IMR-90 (cell line): ENCODE results near the gene TXNRD1. TPM values are rescaled to one million over a fixed set of nuclear protein-coding genes. Genes with fewer than 3 reads are reported as not detected.

Experiments used
- ATAC-seq: fragments of 200-7000 bp; cut with Tn5 transposase; 2 replicates; pipeline ENCODE4 v1.9.1; 2020; ENCODE audit warnings: low read depth, mild to moderate bottlenecking, moderate library complexity
- BruUV-seq: library from RNA; stranded (reverse); fragments of 400-500 nt; replicated peaks from 2 replicates; lab custom pipeline; 2021; lab: Mats Ljungman, UMichigan
- CTCF ChIA-PET: fragments of 300-600 bp; formaldehyde crosslinking; extraction: SDS; loops from one replicate; lab custom pipeline; 2021; ENCODE audit warnings: antibody characterized with exemption; lab: Yijun Ruan, JAX
- POLR2A ChIA-PET: fragments of 300-600 bp; sonication (Branson Sonifier 250); formaldehyde crosslinking; loops from one replicate; lab custom pipeline; 2022; ENCODE audit warnings: antibody characterized with exemption; ENCODE audit not compliant: unreplicated experiment; lab: Charles Lee
- DNase-seq: peaks from one replicate; pipeline ENCODE4 v3.0.0; 2013
- H2AFZ ChIP-seq: replicated peaks from 2 replicates; pipeline ENCODE3; 2013; ENCODE audit warnings: low read length, mild to moderate bottlenecking; ENCODE audit not compliant: poor library complexity
- H2AK5ac ChIP-seq: 2 replicates; pipeline ENCODE4 v1.6.1; 2013; ENCODE audit warnings: low read depth, low read length, inconsistent platforms
- H2AK9ac ChIP-seq: replicated peaks from 2 replicates; pipeline ENCODE3; 2013; ENCODE audit warnings: mild to moderate bottlenecking, low read depth, low read length, moderate library complexity; ENCODE audit not compliant: poor library complexity
- H2BK120ac ChIP-seq: 2 replicates; pipeline ENCODE4 v1.6.1; 2013; ENCODE audit warnings: low read depth, low read length, inconsistent platforms
- H2BK15ac ChIP-seq: 3 replicates; pipeline ENCODE4 v1.6.1; 2013; ENCODE audit warnings: low read depth, low read length, inconsistent platforms
- H2BK20ac ChIP-seq: 2 replicates; pipeline ENCODE4 v1.6.1; 2013; ENCODE audit warnings: low read depth, mild to moderate bottlenecking, inconsistent platforms, low read length, moderate library complexity
- H2BK5ac ChIP-seq: 2 replicates; pipeline ENCODE4 v1.6.1; 2013; ENCODE audit warnings: mild to moderate bottlenecking, low read depth, low read length, inconsistent platforms; ENCODE audit not compliant: poor library complexity, severe bottlenecking
- H3K14ac ChIP-seq: replicated peaks from 2 replicates; pipeline ENCODE4 v1.6.1; 2013; ENCODE audit warnings: low read depth, low read length, inconsistent platforms
- H3K18ac ChIP-seq: 2 replicates; pipeline ENCODE4 v1.6.1; 2013; ENCODE audit warnings: low read depth, low read length, control low read depth
- H3K23ac ChIP-seq: 2 replicates; pipeline ENCODE4 v1.6.1; 2013; ENCODE audit warnings: low read depth, low read length, inconsistent platforms
- H3K27ac ChIP-seq: 2 replicates; pipeline ENCODE4 v1.5.1; 2013; ENCODE audit warnings: mild to moderate bottlenecking, control low read depth, low read length; ENCODE audit not compliant: insufficient read depth
- H3K27me3 ChIP-seq: 2 replicates; pipeline ENCODE4 v1.6.1; 2013; ENCODE audit warnings: low read length; ENCODE audit not compliant: control insufficient read depth, insufficient read depth
- H3K36me3 ChIP-seq: 2 replicates; pipeline ENCODE4 v1.6.1; 2013; ENCODE audit warnings: low read length, mixed read lengths; ENCODE audit not compliant: control insufficient read depth, insufficient read depth
- H3K4ac ChIP-seq: 2 replicates; pipeline ENCODE4 v1.6.1; 2013; ENCODE audit warnings: low read depth, low read length, inconsistent platforms
- H3K4me1 ChIP-seq: 2 replicates; pipeline ENCODE4 v1.6.1; 2013; ENCODE audit warnings: low read length, mixed read lengths; ENCODE audit not compliant: control insufficient read depth, insufficient read depth
- H3K4me2 ChIP-seq: 2 replicates; pipeline ENCODE4 v1.6.1; 2013; ENCODE audit warnings: low read depth, mild to moderate bottlenecking, control low read depth, low read length, moderate library complexity
- H3K4me3 ChIP-seq: 2 replicates; pipeline ENCODE4 v1.5.1; 2013; ENCODE audit warnings: low read depth, mild to moderate bottlenecking, control low read depth, low read length, moderate library complexity; ENCODE audit not compliant: insufficient read depth
- H3K56ac ChIP-seq: 2 replicates; pipeline ENCODE4 v1.6.1; 2013; ENCODE audit warnings: low read length, inconsistent platforms; ENCODE audit not compliant: insufficient read depth; ENCODE audit errors: extremely low read depth
- H3K79me1 ChIP-seq, 2 experiments: 2 replicates each; pipeline ENCODE4 v1.6.1; 2013; ENCODE audit warnings: low read length in 2 of 2, inconsistent platforms in 1 of 2, low read depth in 1 of 2
- H3K9ac ChIP-seq: 2 replicates; pipeline ENCODE4 v1.6.1; 2013; ENCODE audit warnings: low read depth, low read length, control low read depth
- H3K9me1 ChIP-seq: 2 replicates; pipeline ENCODE4 v1.6.1; 2013; ENCODE audit warnings: low read length, inconsistent platforms; ENCODE audit not compliant: insufficient read depth
- H3K9me3 ChIP-seq: 2 replicates; pipeline ENCODE4 v1.6.1; 2013; ENCODE audit warnings: low read length; ENCODE audit not compliant: control insufficient read depth, insufficient read depth
- H4K20me1 ChIP-seq: 2 replicates; pipeline ENCODE4 v1.6.1; 2013; ENCODE audit warnings: low read length, inconsistent platforms; ENCODE audit not compliant: insufficient read depth
- H4K5ac ChIP-seq: 2 replicates; pipeline ENCODE4 v1.6.1; 2013; ENCODE audit warnings: mild to moderate bottlenecking, low read depth, low read length, control low read depth
- H4K8ac ChIP-seq, 2 experiments: 2 replicates each; pipeline ENCODE4 v1.6.1; 2013; ENCODE audit warnings: low read depth in 2 of 2, low read length in 2 of 2, control low read depth in 1 of 2, inconsistent platforms in 1 of 2
- H4K91ac ChIP-seq: 2 replicates; pipeline ENCODE4 v1.6.1; 2013; ENCODE audit warnings: low read depth, low read length, inconsistent platforms; ENCODE audit not compliant: insufficient read depth
- BHLHE40 ChIP-seq: fragments of 150-350 bp; IDR thresholded peaks from 2 replicates; pipeline ENCODE4 v1.6.1; 2016; ENCODE audit warnings: mild to moderate bottlenecking, low read depth, low read length
- CEBPB ChIP-seq: IDR thresholded peaks from 2 replicates; pipeline ENCODE4 v1.6.1; 2012; ENCODE audit warnings: low read depth, low read length, improper control_type of control experiment
- CHD1 ChIP-seq: IDR thresholded peaks from 2 replicates; pipeline ENCODE4 v1.6.1; 2012; ENCODE audit warnings: low read depth, low read length, improper control_type of control experiment
- ELK1 ChIP-seq: fragments of 150-350 bp; IDR thresholded peaks from 2 replicates; pipeline ENCODE4 v1.6.1; 2016; ENCODE audit warnings: low read depth, mild to moderate bottlenecking, low read length, moderate library complexity, borderline replicate concordance
- FOS ChIP-seq: fragments of 150-350 bp; IDR thresholded peaks from 2 replicates; pipeline ENCODE4 v1.6.1; 2016; ENCODE audit warnings: low read depth, low read length
- MAFK ChIP-seq: IDR thresholded peaks from 2 replicates; pipeline ENCODE4 v1.6.1; 2012; ENCODE audit warnings: low read depth, low read length, improper control_type of control experiment
- MAZ ChIP-seq: IDR thresholded peaks from 2 replicates; pipeline ENCODE4 v1.6.1; 2012; ENCODE audit warnings: low read depth, mild to moderate bottlenecking, low read length, improper control_type of control experiment, moderate library complexity, borderline replicate concordance
- MXI1 ChIP-seq: IDR thresholded peaks from 2 replicates; pipeline ENCODE4 v1.6.1; 2012; ENCODE audit warnings: low read depth, mild to moderate bottlenecking, low read length, moderate library complexity, borderline replicate concordance
- NFE2L2 ChIP-seq: fragments of 150-350 bp; IDR thresholded peaks from 2 replicates; pipeline ENCODE4 v1.6.1; 2016; ENCODE audit warnings: low read depth, mild to moderate bottlenecking, low read length
- POLR2A ChIP-seq: IDR thresholded peaks from 2 replicates; pipeline ENCODE4 v1.6.1; 2012; ENCODE audit warnings: mild to moderate bottlenecking, low read depth, low read length
- RAD21 ChIP-seq: IDR thresholded peaks from 2 replicates; pipeline ENCODE4 v1.6.1; 2012; ENCODE audit warnings: low read length, improper control_type of control experiment
- RCOR1 ChIP-seq: IDR thresholded peaks from 2 replicates; pipeline ENCODE4 v1.6.1; 2012; ENCODE audit warnings: mild to moderate bottlenecking, low read length, improper control_type of control experiment; ENCODE audit not compliant: insufficient replicate concordance
- RFX5 ChIP-seq: IDR thresholded peaks from 2 replicates; pipeline ENCODE4 v1.8.0; 2012; ENCODE audit warnings: low read depth, mild to moderate bottlenecking, low read length, moderate library complexity
- SMC3 ChIP-seq: fragments of 150-350 bp; IDR thresholded peaks from 2 replicates; pipeline ENCODE4 v1.6.1; 2016; ENCODE audit warnings: low read depth, mild to moderate bottlenecking, antibody characterized with exemption, low read length, moderate library complexity
- USF2 ChIP-seq: fragments of 150-350 bp; IDR thresholded peaks from 2 replicates; pipeline ENCODE4 v1.6.1; 2017; ENCODE audit warnings: mild to moderate bottlenecking, antibody characterized with exemption, low read length, low read depth
- WGBS, 2 experiments: methylation state at CpG; one replicate each; pipeline versions ENCODE4 v1.1.5 to v1.1.7; 2013; ENCODE audit warnings: missing lambda C conversion rate in 2 of 2; ENCODE audit not compliant: insufficient read length in 1 of 2; ENCODE audit errors: extremely low coverage in 2 of 2; 5-methylcytosine and 5-hydroxymethylcytosine counted together
- dilution Hi-C: fragments of 300-500 bp; cut with HindIII; formaldehyde crosslinking; loops from one replicate; pipeline ENCODE4 v1.14.3; 2018; ENCODE audit warnings: low sequenced_read_pairs; ENCODE audit not compliant: unreplicated experiment
- in situ Hi-C: fragments of 300-500 bp; cut with MboI; formaldehyde crosslinking; loops from 3 replicates; pipeline ENCODE4 v1.14.3; 2019; ENCODE audit warnings: low sequenced_read_pairs, inconsistent platforms, mixed read lengths
- intact Hi-C: fragments of 100-400 bp; cut with micrococcal nuclease; formaldehyde crosslinking; loops from 2 replicates; pipeline ENCODE4 v1.10.0; 2022
- polyA plus RNA-seq, 3 experiments: library from polyadenylated mRNA; depleted of rRNA; stranded (reverse); fragments of >200 nt; gene quantifications; 2 replicates each; pipeline ENCODE4 v1.2.3, GENCODE V29; 2012; ENCODE audit warnings: low replicate concordance in 1 of 3
- total RNA-seq: library from RNA; depleted of rRNA; stranded (reverse); fragments of >200 nt; gene quantifications from 2 replicates; pipeline ENCODE4 v1.2.3, GENCODE V29; 2012
- TF ChIP-seq, protein P1 (sequence below): conservative IDR thresholded peaks from 2 replicates; pipeline ENCODE4 v1.5.1; 2012; ENCODE audit warnings: mild to moderate bottlenecking, low read depth, low read length, improper control_type of control experiment

The TXNRD1 gene
- total and polyA plus RNA-seq, 2 of the 4 experiments (the other 2 are of a cell fraction), result 379 to 582 TPM

DNA sequence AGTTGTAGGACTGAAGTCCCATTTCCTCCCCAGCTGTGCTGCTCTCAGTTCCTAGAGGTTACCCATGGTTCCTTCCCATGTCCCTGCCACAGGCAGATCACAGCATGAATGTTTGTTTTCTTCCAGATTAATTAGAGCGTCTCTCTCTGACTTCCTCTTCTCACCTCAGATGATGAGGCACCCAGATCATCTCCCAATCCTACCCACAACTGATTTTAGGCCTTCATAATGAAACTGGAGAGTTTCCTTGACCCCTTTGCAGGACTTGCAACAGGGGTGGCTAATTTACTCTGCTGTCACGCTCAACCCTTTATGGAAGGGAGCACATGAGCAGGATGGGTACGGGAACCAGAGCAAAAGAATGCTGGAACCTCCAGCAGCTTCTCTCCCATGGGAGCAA, 32.1 kb upstream of the TXNRD1 start:
- Histone ChIP-seq H4K20me1 (no peaks in the 10 kb centered on the region), H3K9me1 (peaks cover 16% of the 10 kb centered on the region), H4K91ac (no peak overlapping the region; the same call in 1 of the 2 replicates), H2BK5ac (peak overlapping the region; percentile 27), H4K5ac (peak overlapping the region; percentile 52), H3K4me2 (no peak overlapping the region), H3K18ac (peak overlapping the region; percentile 92), H2AFZ (no peak overlapping the region), H3K27me3 (no peaks in the 10 kb centered on the region), H2AK5ac (peak overlapping the region; percentile 74; the same call in 1 of the 2 replicates), H3K14ac (0 out of 2 replicates have a peak overlapping the region, but pooled peaks have one; percentile 6), H2AK9ac (no peak overlapping the region), H3K36me3 (no peaks in the 10 kb centered on the region), H3K4me1 (peaks cover 24% of the 10 kb centered on the region), H3K4me3 (no peak overlapping the region), H2BK20ac (peak overlapping the region; percentile 59), H3K9ac (no peak overlapping the region), H3K4ac (peak overlapping the region; percentile 64), H3K9me3 (peaks cover 13% of the 10 kb centered on the region), H2BK120ac (peak overlapping the region; percentile 93), H3K27ac (peak overlapping the region; percentile 34; the same call in 1 of the 2 replicates), H3K23ac (no peak overlapping the region), H3K79me1 (peaks cover 0 to 3% of the 10 kb centered on the region in 2 experiments; a peak in 1 of 4 replicates), H4K8ac (peak overlapping the region in 1 of 2 experiments; percentile 22; a peak in 2 of 4 replicates), H3K56ac (no peak overlapping the region), H2BK15ac (peak overlapping the region; percentile 81; the same call in 2 of the 3 replicates)
- WGBS, 2 experiments, result no CpG with 5 or more reads among the region's 3 CpGs
- ATAC-seq (no peak), DNase-seq (no peak)
- CTCF ChIA-PET, result no interaction called here
- intact Hi-C loops, result loop anchor here (10.0 kb wide), 1 partner anchor 129 kb away; the partner anchor contains the start of gene GLT8D2
- dilution Hi-C loops, result no loop called here
- POLR2A ChIA-PET, result no interaction called here
- TF ChIP-seq FOS (no peak), MXI1 (no peak), CEBPB (no peak), MAZ (no peak), NFE2L2 (no peak), MAFK (no peak), RCOR1 (no peak), SMC3 (no peak), BHLHE40 (no peak), RAD21 (no peak), USF2 (no peak), POLR2A (no peak), RFX5 (no peak), CHD1 (no peak), ELK1 (no peak)
- TF ChIP-seq, protein P1, sequence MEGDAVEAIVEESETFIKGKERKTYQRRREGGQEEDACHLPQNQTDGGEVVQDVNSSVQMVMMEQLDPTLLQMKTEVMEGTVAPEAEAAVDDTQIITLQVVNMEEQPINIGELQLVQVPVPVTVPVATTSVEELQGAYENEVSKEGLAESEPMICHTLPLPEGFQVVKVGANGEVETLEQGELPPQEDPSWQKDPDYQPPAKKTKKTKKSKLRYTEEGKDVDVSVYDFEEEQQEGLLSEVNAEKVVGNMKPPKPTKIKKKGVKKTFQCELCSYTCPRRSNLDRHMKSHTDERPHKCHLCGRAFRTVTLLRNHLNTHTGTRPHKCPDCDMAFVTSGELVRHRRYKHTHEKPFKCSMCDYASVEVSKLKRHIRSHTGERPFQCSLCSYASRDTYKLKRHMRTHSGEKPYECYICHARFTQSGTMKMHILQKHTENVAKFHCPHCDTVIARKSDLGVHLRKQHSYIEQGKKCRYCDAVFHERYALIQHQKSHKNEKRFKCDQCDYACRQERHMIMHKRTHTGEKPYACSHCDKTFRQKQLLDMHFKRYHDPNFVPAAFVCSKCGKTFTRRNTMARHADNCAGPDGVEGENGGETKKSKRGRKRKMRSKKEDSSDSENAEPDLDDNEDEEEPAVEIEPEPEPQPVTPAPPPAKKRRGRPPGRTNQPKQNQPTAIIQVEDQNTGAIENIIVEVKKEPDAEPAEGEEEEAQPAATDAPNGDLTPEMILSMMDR, result no peak
- no TSS peak for BruUV-seq
- in situ Hi-C loops, result loop anchor here (25.0 kb wide), 1 partner anchor 879 kb away; no protein-coding TSS in a partner anchor
